T-helper 2 cell treated with Interferon-gamma antibody and Interleukin-4, amounts not matched to agents 100 ng/mL and 5 ng/mL, for 36 hours (primary cell): ENCODE results near the gene PCDHA9. TPM values are rescaled to one million over a fixed set of nuclear protein-coding genes. Genes with fewer than 3 reads are reported as not detected.
"Not testable (repeated sequence)": the region's sequence is repeated elsewhere in the genome, so short reads cannot be mapped to it uniquely, and the experiment has no call there.

Experiments used
- intact Hi-C: fragments of 100-400 bp; cut with micrococcal nuclease; formaldehyde crosslinking; loops from one replicate; pipeline ENCODE4 v1.15.1; 2023
- total RNA-seq: library from RNA; stranded (reverse); gene quantifications from 2 replicates; pipeline ENCODE4 v1.2.3, GENCODE V29; 2022

Gene PCDHA9
- total RNA-seq, result not detected in 2 replicates

DNA sequence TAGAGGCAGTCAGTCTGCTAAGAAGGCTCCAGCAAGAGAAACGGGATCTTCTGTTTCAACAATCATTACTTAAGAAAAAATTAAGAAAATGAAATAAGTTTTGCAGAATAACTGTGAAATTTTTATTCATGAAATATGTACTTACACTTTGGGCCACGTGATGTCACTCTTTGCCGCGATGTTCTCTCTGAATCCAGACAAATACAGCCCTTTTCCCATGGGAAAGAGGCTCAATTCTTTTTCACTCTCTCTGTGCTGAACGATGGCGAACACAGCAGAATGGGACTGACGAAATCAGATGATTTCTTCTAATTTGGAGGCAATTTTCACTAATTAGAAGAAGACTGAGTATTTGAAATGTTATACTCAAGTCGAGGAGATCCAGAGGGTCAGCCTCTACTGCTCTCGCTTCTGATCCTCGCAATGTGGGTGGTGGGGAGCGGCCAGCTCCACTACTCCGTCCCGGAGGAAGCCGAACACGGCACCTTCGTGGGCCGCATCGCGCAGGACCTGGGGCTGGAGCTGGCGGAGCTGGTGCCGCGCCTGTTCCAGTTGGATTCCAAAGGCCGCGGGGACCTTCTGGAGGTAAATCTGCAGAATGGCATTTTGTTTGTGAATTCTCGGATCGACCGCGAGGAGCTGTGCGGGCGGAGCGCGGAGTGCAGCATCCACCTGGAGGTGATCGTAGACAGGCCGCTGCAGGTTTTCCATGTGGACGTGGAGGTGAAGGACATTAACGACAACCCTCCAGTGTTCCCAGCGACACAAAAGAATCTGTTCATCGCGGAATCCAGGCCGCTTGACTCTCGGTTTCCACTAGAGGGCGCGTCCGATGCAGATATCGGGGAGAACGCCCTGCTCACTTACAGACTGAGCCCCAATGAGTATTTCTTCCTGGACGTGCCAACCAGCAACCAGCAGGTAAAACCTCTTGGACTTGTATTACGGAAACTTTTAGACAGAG is at the start of gene PCDHA9:
Gene PCDHA9, plus strand, starts transcription at position 244 of the 964 bp plus-strand sequence. Its CDS starts 114 bp downstream, at position 358.
- intact Hi-C loops, result not testable (repeated sequence)

DNA sequence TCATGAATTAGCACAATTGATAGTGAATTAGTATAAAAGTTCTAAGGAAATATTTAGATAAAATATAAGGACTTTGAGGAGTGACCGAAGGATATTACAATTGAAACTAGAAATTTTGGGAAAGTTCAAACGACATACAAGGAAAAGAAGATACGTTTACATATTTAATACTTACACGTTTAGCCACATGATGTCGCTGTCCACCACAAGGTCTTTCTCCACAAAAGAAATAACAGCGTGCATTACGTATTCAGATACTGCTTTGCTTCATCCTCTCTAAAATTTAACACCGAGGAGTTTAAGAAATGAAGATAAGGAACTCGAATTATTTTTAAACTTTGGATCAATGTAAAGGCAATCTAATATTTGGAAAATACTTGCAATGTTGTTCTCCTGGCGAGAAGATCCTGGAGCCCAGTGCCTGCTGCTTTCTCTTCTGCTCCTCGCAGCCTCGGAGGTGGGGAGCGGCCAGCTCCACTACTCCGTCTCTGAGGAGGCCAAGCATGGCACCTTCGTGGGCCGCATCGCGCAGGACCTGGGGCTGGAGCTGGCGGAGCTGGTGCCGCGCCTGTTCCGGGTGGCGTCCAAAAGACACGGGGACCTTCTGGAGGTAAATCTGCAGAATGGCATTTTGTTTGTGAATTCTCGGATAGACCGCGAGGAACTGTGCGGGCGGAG is 47.2 kb upstream of the PCDHA9 start, which contains the start of gene PCDHA3:
Gene PCDHA3, plus strand, starts transcription at position 242 of the 678 bp plus-strand sequence.
- intact Hi-C loops, result loop anchor here (5.0 kb wide), 1 partner anchor 41 kb away; the partner anchor contains the start of gene PCDHA8

DNA sequence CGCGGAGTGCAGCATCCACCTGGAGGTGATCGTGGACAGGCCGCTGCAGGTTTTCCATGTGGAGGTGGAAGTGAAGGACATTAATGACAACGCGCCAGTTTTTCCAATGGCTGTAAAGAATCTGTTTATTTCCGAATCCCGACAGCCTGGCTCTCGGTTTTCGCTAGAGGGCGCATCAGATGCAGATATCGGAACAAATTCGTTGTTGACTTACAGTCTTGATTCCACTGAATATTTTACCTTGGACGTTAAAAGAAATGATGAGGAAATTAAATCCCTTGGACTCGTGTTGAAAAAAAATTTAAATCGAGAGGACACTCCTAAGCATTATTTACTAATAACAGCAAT is 46.7 kb upstream of the PCDHA9 start:
- intact Hi-C loops, result loop anchor here (5.0 kb wide), 1 partner anchor 41 kb away; the partner anchor contains the start of gene PCDHA8

DNA sequence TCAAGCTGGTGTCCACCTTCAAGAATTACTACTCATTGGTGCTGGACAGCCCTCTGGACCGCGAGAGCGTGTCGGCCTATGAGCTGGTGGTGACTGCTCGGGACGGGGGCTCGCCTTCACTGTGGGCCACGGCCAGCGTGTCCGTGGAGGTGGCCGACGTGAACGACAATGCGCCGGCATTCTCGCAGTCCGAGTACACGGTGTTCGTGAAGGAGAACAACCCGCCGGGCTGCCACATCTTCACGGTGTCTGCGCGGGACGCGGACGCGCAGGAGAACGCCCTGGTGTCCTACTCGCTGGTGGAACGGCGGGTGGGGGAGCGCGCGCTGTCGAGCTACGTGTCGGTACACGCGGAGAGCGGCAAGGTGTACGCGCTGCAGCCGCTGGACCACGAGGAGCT is 45.8 kb upstream of the PCDHA9 start:
- intact Hi-C loops, result loop anchor here (5.0 kb wide), 1 partner anchor 40 kb away; the partner anchor contains the start of gene PCDHA8

- intact Hi-C loops, result loop anchor here (5.0 kb wide), 1 partner anchor 39 kb away; the partner anchor contains the start of gene PCDHA8
Measured at GRCh38 chr5:140802781-140803271, 45.4 kb upstream of the PCDHA9 start.

DNA sequence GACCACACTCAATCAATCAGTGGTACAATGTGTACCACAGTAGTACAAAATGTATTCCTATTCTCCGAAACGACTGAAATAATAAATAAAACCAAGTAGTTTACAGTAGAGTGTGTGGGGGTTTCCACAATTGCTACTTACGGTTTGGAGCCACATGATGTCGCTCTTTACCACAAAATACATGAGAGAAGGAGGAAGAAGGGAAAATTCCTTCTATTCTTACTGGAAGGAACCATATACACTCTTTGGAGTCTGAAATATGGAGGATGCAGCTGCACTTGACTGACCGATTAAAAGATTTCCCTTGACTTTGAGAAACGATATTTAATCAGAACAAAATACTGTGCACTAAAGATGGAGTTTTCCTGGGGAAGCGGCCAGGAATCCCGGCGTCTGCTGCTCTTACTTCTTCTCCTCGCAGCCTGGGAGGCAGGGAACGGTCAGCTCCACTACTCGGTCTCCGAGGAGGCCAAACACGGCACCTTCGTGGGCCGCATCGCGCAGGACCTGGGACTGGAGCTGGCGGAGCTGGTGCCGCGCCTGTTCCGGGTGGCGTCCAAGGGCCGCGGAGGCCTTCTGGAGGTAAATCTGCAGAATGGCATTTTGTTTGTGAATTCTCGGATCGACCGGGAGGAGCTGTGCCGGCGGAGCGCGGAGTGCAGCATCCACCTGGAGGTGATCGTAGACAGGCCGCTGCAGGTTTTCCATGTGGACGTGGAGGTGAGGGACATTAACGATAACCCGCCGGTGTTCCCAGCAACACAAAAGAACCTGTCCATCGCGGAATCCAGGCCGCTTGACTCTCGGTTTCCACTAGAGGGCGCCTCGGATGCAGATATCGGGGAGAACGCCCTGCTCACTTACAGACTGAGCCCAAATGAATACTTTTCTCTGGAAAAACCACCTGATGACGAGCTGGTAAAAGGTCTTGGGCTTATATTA is 41.1 kb upstream of the PCDHA9 start, which contains the start of gene PCDHA4:
Gene PCDHA4, plus strand, starts transcription at position 235 of the 942 bp plus-strand sequence.
- intact Hi-C loops, result no loop called here

DNA sequence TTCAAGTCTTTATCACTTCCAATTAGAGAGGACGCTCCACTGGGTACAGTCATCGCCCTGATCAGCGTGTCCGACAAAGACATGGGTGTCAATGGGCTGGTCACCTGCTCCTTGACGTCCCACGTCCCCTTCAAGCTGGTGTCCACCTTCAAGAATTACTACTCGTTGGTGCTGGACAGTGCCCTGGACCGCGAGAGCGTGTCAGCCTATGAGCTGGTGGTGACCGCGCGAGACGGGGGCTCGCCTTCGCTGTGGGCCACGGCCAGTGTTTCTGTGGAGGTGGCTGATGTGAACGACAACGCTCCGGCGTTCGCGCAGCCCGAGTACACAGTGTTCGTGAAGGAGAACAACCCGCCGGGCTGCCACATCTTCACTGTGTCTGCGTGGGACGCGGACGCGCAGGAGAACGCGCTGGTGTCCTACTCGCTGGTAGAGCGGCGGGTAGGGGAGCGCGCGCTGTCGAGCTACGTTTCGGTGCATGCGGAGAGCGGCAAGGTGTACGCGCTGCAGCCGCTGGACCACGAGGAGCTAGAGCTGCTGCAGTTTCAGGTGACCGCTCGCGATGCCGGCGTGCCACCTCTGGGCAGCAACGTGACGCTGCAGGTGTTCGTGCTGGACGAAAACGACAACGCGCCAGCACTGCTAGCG is 39.8 kb upstream of the PCDHA9 start:
- intact Hi-C loops, result not testable (repeated sequence)

- intact Hi-C loops, result no loop called here
Measured at GRCh38 chr5:140808889-140809291, 39.3 kb upstream of the PCDHA9 start.

- intact Hi-C loops, result loop anchor here (10.0 kb wide), 1 partner anchor 223 kb away; no protein-coding TSS in a partner anchor
Measured at GRCh38 chr5:140821375-140822280, 26.6 kb upstream of the PCDHA9 start, which contains the start of gene PCDHA5. Gene PCDHA5, plus strand, starts transcription at chr5:140821613.

- intact Hi-C loops, result loop anchor here (10.0 kb wide), 1 partner anchor 223 kb away; no protein-coding TSS in a partner anchor
Measured at GRCh38 chr5:140822281-140822629, 25.9 kb upstream of the PCDHA9 start.

DNA sequence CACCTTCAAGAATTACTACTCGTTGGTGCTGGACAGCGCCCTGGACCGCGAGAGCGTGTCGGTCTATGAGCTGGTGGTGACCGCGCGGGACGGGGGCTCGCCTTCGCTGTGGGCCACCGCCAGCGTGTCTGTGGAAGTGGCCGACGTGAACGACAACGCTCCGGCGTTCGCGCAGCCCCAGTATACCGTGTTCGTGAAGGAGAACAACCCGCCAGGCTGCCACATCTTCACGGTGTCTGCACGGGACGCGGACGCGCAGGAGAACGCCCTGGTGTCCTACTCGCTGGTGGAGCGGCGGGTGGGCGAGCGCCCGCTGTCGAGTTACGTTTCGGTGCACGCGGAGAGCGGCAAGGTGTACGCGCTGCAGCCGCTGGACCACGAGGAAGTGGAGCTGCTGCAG is 25.2 kb upstream of the PCDHA9 start:
- intact Hi-C loops, result loop anchor here (10.0 kb wide), 1 partner anchor 222 kb away; no protein-coding TSS in a partner anchor

DNA sequence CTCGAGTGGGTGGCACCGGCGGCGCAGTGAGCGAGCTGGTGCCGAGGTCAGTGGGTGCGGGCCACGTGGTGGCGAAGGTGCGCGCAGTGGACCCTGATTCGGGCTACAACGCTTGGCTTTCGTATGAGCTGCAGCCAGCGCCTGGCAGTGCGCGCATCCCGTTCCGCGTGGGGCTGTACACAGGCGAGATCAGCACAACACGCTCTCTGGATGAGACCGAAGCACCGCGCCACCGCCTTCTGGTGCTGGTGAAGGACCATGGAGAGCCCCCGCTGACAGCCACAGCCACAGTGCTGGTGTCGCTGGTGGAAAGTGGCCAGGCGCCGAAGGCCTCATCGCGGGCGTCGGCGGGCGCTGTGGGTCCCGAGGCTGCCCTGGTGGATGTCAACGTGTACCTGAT is 24.7 kb upstream of the PCDHA9 start:
- intact Hi-C loops, result loop anchor here (10.0 kb wide), 1 partner anchor 221 kb away; no protein-coding TSS in a partner anchor

GRCh38 chr5:140827704-140828361 is 20.3 kb upstream of the PCDHA9 start, which contains the start of gene PCDHA6:
Gene PCDHA6, plus strand, starts transcription at chr5:140827960. Its CDS starts 132 bp downstream, at chr5:140828092.
- intact Hi-C loops, result loop anchor here (10.0 kb wide), 1 partner anchor 217 kb away; no protein-coding TSS in a partner anchor

DNA sequence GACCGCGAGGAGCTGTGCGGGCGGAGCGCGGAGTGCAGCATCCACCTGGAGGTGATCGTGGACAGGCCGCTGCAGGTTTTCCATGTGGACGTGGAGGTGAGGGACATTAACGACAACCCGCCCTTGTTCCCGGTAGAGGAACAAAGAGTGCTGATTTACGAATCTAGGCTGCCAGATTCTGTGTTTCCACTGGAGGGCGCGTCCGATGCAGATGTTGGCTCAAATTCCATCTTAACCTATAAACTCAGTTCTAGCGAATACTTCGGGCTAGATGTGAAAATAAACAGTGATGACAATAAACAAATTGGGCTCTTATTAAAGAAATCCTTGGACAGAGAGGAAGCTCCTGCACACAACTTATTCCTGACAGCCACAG is 19.8 kb upstream of the PCDHA9 start:
- intact Hi-C loops, result loop anchor here (10.0 kb wide), 1 partner anchor 216 kb away; no protein-coding TSS in a partner anchor

DNA sequence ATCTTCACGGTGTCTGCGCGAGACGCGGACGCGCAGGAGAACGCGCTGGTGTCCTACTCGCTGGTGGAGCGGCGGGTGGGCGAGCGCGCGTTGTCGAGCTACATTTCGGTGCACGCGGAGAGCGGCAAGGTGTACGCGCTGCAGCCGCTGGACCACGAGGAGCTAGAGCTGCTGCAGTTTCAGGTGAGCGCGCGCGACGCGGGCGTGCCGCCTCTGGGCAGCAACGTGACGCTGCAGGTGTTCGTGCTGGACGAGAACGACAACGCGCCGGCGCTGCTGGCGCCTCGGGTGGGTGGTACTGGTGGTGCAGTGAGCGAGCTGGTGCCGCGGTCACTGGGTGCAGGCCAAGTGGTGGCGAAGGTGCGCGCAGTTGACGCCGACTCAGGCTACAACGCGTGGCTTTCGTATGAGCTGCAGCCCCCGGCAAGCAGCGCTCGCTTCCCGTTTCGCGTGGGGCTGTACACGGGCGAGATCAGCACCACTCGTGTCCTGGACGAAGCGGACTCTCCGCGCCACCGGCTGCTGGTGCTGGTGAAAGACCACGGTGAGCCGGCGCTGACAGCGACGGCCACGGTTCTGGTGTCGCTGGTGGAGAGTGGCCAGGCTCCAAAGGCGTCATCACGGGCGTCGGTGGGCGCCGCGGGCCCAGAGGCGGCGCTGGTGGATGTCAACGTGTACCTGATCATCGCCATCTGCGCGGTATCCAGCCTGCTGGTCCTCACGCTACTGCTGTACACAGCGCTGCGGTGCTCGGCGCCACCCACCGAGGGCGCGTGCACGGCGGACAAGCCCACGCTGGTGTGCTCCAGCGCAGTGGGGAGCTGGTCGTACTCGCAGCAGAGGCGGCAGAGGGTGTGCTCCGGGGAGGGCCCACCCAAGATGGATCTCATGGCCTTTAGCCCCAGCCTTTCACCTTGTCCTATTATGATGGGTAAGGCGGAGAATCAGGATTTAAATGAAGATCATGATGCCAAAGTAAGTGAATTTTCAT is 18.4 kb upstream of the PCDHA9 start:
- intact Hi-C loops, result loop anchor here (10.0 kb wide), 1 partner anchor 215 kb away; no protein-coding TSS in a partner anchor

GRCh38 chr5:140833993-140834392 is 14.2 kb upstream of the PCDHA9 start, which contains the start of gene PCDHA7:
Gene PCDHA7, plus strand, starts transcription at chr5:140834269. Its CDS starts 115 bp downstream, at chr5:140834384.
- intact Hi-C loops, result no loop called here
